ENCODE data around the gene PDK1. TPM values are rescaled to one million over a fixed set of nuclear protein-coding genes. Genes with fewer than 3 reads are reported as not detected.
"Not testable (repeated sequence)": the region's sequence is repeated elsewhere in the genome, so short reads cannot be mapped to it uniquely, and the experiment has no call there.

The PDK1 gene
- total RNA-seq, 1 donor from 2014 or later = 24.2 TPM

DNA sequence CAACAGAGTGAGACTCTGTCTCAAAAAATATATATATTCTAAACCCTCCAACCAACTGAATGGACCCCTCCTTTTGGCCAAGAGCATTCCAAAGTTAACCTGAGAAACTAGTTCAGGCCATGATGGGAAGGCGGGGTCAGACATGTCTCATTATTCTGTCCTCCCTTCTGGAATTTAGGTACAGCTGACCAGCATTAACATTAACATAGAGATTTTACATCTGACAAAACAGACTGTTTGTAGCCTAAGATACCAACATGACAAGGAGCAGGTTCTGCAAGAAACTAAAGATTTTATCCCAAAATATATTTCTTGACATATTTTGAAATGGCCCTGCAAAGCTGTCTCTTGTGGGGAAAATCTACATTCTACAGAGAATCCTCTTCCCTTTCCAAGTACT is 6.8 kb upstream of the PDK1 start:
- Histone ChIP-seq H3K9me3 (no peaks in the 10 kb centered on the region), H3K27me3 (no peaks in the 10 kb centered on the region), H3K4me1 (no peaks in the 10 kb centered on the region), H3K27ac (no peak overlapping the region), H3K4me3 (no peak overlapping the region), H3K36me3 (no peaks in the 10 kb centered on the region)
- TF ChIP-seq, protein P1, sequence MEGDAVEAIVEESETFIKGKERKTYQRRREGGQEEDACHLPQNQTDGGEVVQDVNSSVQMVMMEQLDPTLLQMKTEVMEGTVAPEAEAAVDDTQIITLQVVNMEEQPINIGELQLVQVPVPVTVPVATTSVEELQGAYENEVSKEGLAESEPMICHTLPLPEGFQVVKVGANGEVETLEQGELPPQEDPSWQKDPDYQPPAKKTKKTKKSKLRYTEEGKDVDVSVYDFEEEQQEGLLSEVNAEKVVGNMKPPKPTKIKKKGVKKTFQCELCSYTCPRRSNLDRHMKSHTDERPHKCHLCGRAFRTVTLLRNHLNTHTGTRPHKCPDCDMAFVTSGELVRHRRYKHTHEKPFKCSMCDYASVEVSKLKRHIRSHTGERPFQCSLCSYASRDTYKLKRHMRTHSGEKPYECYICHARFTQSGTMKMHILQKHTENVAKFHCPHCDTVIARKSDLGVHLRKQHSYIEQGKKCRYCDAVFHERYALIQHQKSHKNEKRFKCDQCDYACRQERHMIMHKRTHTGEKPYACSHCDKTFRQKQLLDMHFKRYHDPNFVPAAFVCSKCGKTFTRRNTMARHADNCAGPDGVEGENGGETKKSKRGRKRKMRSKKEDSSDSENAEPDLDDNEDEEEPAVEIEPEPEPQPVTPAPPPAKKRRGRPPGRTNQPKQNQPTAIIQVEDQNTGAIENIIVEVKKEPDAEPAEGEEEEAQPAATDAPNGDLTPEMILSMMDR (IDR thresholded peaks at IDR 0.05) = no peak
- no peak for DNase-seq (ENCODE audit: low spot score in 2 of 2)
- intact Hi-C loops (cut with DNase I) = no loop called here

DNA sequence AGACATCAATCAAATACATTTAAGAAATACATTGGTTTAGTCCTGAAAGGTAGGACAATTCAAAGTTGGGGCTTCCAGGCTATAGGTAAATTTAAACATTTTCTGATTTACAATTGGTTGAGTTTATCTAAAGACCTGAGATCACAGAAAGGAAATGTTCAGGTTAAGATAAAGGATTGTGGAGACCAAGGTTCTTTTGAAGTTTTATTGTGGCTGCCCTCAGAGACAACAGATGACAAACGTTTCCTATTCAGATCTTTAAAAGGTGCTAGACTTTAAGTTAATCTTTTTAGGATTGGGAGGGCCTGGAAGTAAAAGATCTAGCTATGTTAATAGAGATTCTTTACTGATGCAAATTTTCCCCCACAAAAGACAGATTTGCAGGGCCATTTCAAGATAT is 6.1 kb upstream of the PDK1 start:
- not testable (repeated sequence) for H3K27ac ChIP-seq; H3K4me3 ChIP-seq; DNase-seq (ENCODE audit: low spot score in 2 of 2); H3K4me1 ChIP-seq; H3K27me3 ChIP-seq; H3K9me3 ChIP-seq; H3K36me3 ChIP-seq
- intact Hi-C loops (cut with DNase I) = loop anchor here (10.0 kb wide), 5 partner anchors 455 to 1695 kb away; partner anchors contain the start of genes DCAF17, METTL8, OLA1 and SLC25A12

DNA sequence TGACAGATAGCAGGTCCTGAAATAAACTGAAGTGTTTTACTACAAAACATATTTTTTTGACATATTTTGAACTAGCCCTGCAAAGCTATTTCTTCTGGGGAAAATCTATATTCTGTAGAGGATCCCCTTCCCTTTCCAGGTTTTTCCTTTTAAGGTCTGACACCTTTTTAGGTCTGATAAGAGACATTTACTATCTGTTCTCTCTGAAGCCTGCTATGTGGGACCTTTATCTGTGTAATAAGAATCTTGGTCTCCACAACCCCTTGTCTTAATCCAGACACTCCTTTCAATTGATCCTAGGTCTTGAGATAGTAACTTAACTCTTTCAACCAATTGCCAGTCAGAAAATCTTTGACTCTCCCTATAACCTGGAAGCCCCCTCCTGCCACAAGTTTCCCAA is 5.5 kb upstream of the PDK1 start:
- DNase-seq (ENCODE audit: low spot score in 2 of 2) = no peak
- Histone ChIP-seq H3K4me1 (peaks cover 0 to 4% of the 10 kb centered on the region in 2 donors), H3K9me3 (no peaks in the 10 kb centered on the region), H3K4me3 (no peak overlapping the region), H3K27me3 (no peaks in the 10 kb centered on the region), H3K27ac (no peak overlapping the region), H3K36me3 (no peaks in the 10 kb centered on the region)
- intact Hi-C loops (cut with DNase I) = loop anchor here (10.0 kb wide), 5 partner anchors 456 to 1694 kb away; partner anchors contain the start of genes DCAF17, METTL8, OLA1 and SLC25A12
- TF ChIP-seq, protein P1 (IDR thresholded peaks at IDR 0.05) = no peak

DNA sequence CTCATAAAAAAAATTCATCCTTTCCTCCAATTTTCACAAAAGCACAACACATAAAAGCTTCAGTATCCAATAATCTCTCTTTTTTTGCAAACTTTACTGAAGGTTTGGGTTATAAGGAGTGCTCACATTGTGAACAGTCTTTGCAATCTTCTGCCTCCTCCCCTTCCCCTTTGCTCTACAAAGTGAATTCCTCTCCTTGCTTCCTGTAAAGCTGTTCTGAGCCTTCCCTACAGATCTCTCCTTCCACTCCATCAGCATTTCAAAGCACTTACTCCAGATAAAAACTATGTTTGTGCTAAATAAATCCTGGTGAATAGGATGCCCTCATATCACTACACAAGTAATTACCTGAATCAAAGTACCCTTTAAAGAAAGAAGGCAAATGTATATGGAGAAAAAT is 4.6 kb upstream of the PDK1 start:
- TF ChIP-seq, protein P1 (IDR thresholded peaks at IDR 0.05) = no peak
- Histone ChIP-seq H3K4me3 (no peak overlapping the region), H3K9me3 (no peaks in the 10 kb centered on the region), H3K4me1 (peaks cover 0 to 4% of the 10 kb centered on the region in 2 donors), H3K27ac (no peak overlapping the region), H3K36me3 (no peaks in the 10 kb centered on the region), H3K27me3 (no peaks in the 10 kb centered on the region)
- intact Hi-C loops (cut with DNase I) = loop anchor here (10.0 kb wide), 5 partner anchors 456 to 1694 kb away; partner anchors contain the start of genes DCAF17, METTL8, OLA1 and SLC25A12
- DNase-seq (ENCODE audit: low spot score in 2 of 2) = no peak

DNA sequence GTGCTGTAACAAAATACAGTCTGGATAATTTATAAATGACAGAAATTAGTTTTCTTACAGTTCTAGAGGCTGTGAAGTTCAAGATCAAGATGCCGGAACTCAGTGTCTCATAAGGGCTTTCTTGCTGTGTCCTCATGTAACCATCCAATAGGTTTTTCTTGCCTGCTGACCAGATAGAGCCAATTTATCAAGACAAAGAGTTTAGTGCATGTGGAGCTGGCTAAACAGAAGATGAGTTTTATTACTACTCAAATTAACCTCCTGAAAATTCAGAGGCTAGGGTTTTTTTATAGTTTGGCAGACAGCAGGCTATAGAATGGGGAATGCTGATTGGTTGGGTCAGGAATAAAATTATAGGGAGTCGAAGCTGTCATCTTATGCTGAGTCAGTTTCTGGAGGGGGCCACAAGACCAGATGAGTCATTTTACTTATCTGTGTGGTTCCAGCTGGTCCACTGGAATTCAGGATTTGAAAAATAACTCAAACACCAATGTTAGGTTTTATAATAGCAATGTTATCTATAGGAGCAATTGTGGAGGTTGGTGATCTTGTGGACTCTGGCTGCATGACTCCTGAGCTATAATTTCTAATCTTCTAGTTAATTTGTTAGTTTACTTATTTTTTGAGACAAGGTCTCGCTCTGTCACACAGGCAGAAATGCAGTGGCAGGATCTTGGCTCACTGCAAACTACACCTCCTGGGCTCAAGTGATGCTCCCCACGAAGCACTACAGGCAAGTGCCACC is 3.2 kb upstream of the PDK1 start:
- Histone ChIP-seq H3K27me3 (no peaks in the 10 kb centered on the region), H3K9me3 (no peaks in the 10 kb centered on the region), H3K4me3 (no peak overlapping the region), H3K27ac (no peak overlapping the region), H3K4me1 (peaks cover 0 to 10% of the 10 kb centered on the region in 2 donors), H3K36me3 (no peaks in the 10 kb centered on the region)
- intact Hi-C loops (cut with DNase I) = loop anchor here (10.0 kb wide), 5 partner anchors 458 to 1692 kb away; partner anchors contain the start of genes DCAF17, METTL8, OLA1 and SLC25A12
- no peak for DNase-seq (ENCODE audit: low spot score in 2 of 2)
- TF ChIP-seq, protein P1 (IDR thresholded peaks at IDR 0.05) = no peak
